ENCODE data around the gene UPK1A.

DNA sequence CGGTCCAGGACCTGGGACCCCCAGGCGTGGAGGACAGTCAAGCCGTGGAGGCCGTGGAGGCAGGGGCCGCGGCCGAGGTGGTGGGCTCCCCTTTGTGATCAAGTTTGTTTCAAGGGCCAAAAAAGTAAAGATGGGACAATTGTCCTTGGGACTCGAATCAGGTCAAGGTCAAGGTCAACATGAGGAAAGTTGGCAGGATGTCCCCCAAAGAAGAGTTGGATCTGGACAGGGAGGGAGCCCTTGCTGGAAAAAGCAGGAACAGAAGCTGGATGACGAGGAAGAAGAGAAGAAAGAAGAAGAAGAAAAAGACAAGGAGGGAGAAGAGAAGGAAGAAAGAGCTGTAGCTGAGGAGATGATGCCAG is 53.8 kb downstream of the UPK1A start:
- TF ChIP-seq, protein P1, sequence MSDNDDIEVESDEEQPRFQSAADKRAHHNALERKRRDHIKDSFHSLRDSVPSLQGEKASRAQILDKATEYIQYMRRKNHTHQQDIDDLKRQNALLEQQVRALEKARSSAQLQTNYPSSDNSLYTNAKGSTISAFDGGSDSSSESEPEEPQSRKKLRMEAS (IDR thresholded peaks at IDR 0.05), result no peak
- TF ChIP-seq, protein P2, sequence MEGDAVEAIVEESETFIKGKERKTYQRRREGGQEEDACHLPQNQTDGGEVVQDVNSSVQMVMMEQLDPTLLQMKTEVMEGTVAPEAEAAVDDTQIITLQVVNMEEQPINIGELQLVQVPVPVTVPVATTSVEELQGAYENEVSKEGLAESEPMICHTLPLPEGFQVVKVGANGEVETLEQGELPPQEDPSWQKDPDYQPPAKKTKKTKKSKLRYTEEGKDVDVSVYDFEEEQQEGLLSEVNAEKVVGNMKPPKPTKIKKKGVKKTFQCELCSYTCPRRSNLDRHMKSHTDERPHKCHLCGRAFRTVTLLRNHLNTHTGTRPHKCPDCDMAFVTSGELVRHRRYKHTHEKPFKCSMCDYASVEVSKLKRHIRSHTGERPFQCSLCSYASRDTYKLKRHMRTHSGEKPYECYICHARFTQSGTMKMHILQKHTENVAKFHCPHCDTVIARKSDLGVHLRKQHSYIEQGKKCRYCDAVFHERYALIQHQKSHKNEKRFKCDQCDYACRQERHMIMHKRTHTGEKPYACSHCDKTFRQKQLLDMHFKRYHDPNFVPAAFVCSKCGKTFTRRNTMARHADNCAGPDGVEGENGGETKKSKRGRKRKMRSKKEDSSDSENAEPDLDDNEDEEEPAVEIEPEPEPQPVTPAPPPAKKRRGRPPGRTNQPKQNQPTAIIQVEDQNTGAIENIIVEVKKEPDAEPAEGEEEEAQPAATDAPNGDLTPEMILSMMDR (IDR thresholded peaks at IDR 0.05; ENCODE audit: control extremely low read depth in 1 of 3, insufficient read depth in 1 of 3, low read depth in 1 of 3, low read length in 3 of 3), result no peak
- TF ChIP-seq RAD21 (IDR thresholded peaks at IDR 0.05 in 1 of 2, conservative IDR thresholded peaks at IDR 0.05 in 1 of 2; ENCODE audit: low read depth in 2 of 2, low read length in 2 of 2) (no peak), SIN3A (conservative IDR thresholded peaks at IDR 0.05 in 1 of 2, IDR thresholded peaks at IDR 0.05 in 1 of 2; ENCODE audit: low read depth in 1 of 2, low read length in 2 of 2) (no peak), CBX8 (IDR thresholded peaks at IDR 0.05; ENCODE audit: borderline replicate concordance, low read depth, low read length) (no peak), MAFK (IDR thresholded peaks at IDR 0.05; ENCODE audit: low read depth, low read length) (no peak), SP2 (IDR thresholded peaks at IDR 0.05; ENCODE audit: low read length) (no peak), CREB1 (IDR thresholded peaks at IDR 0.05) (no peak), BRCA1 (IDR thresholded peaks at IDR 0.05; ENCODE audit: low read depth, low read length) (no peak), TBP (IDR thresholded peaks at IDR 0.05; ENCODE audit: low read depth, low read length) (no peak), POLR2AphosphoS5 (IDR thresholded peaks at IDR 0.05; ENCODE audit: low read depth, low read length) (no peak), EZH2 (IDR thresholded peaks at IDR 0.05; ENCODE audit: low read depth, low read length, severe bottlenecking) (no peak), GABPA (IDR thresholded peaks at IDR 0.05; ENCODE audit: borderline replicate concordance, insufficient read depth, low read length) (no peak)

Measured in H1 (cell line).